HepG2 (cell line): Measurements from ENCODE around the gene SCP2D1. TPM values are rescaled to one million over a fixed set of nuclear protein-coding genes. Genes with fewer than 3 reads are reported as not detected.

Source experiments
- ADNP ChIP-seq: sonication (generic); formaldehyde crosslinking; IDR thresholded peaks from 2 replicates; pipeline ENCODE4 v1.4.0; 2020; ENCODE audit warnings: missing genetic modification reagents
- AHR ChIP-seq: IDR thresholded peaks from 2 replicates; pipeline ENCODE4 v1.6.1; 2018; ENCODE audit warnings: missing genetic modification reagents, missing compliant biosample characterization
- CC2D1A ChIP-seq: sonication (generic); formaldehyde crosslinking; IDR thresholded peaks from 2 replicates; pipeline ENCODE4 v1.8.1; 2023; ENCODE audit warnings: mild to moderate bottlenecking, missing genetic modification reagents
- DNMT1 ChIP-seq: sonication (generic); formaldehyde crosslinking; IDR thresholded peaks from 2 replicates; pipeline ENCODE4 v1.5.1; 2020; ENCODE audit warnings: mild to moderate bottlenecking, missing genetic modification reagents
- ETV5 ChIP-seq: IDR thresholded peaks from 2 replicates; pipeline ENCODE4 v1.6.1; 2018; ENCODE audit warnings: missing biosample characterization, missing genetic modification reagents, inconsistent platforms, borderline replicate concordance
- FOSL1 ChIP-seq: sonication (generic); formaldehyde crosslinking; IDR thresholded peaks from 2 replicates; pipeline ENCODE4 v1.9.0; 2021; ENCODE audit warnings: missing genetic modification reagents, borderline replicate concordance
- GLI4 ChIP-seq: sonication (generic); formaldehyde crosslinking; IDR thresholded peaks from 2 replicates; pipeline ENCODE4 v1.5.1; 2020; ENCODE audit warnings: missing genetic modification reagents, mild to moderate bottlenecking, moderate library complexity, borderline replicate concordance
- HBP1 ChIP-seq: IDR thresholded peaks from 2 replicates; pipeline ENCODE4 v1.6.1; 2016; ENCODE audit warnings: low read depth, control low read depth
- KDM1A ChIP-seq: IDR thresholded peaks from 2 replicates; pipeline ENCODE4 v1.6.1; 2016; ENCODE audit warnings: missing compliant biosample characterization
- KDM4B ChIP-seq: sonication (generic); formaldehyde crosslinking; IDR thresholded peaks from 2 replicates; pipeline ENCODE4 v1.4.0; 2020; ENCODE audit warnings: missing genetic modification reagents
- KMT2B ChIP-seq: IDR thresholded peaks from 2 replicates; pipeline ENCODE4 v1.6.1; 2016; ENCODE audit warnings: missing genetic modification reagents, missing compliant biosample characterization
- MTA1 ChIP-seq: sonication (generic); formaldehyde crosslinking; IDR thresholded peaks from 2 replicates; pipeline ENCODE4 v1.4.0; 2020; ENCODE audit warnings: missing genetic modification reagents, mild to moderate bottlenecking, borderline replicate concordance
- MTA3 ChIP-seq: sonication (generic); formaldehyde crosslinking; IDR thresholded peaks from 2 replicates; pipeline ENCODE4 v1.4.0; 2020; ENCODE audit warnings: missing genetic modification reagents
- MTERF4 ChIP-seq: sonication (generic); formaldehyde crosslinking; IDR thresholded peaks from 2 replicates; pipeline ENCODE4 v1.8.0; 2023; ENCODE audit warnings: mild to moderate bottlenecking, missing genetic modification reagents
- NR2C2 ChIP-seq: sonication (generic); formaldehyde crosslinking; IDR thresholded peaks from 2 replicates; pipeline ENCODE4 v1.4.0; 2020; ENCODE audit warnings: missing genetic modification reagents, mild to moderate bottlenecking, moderate library complexity, borderline replicate concordance
- NR2F6 ChIP-seq, 2 experiments: IDR thresholded peaks; 2 replicates each; pipeline ENCODE4 v1.6.1; 2016; ENCODE audit warnings: antibody characterized with exemption in 1 of 2, mild to moderate bottlenecking in 1 of 2
- POLR2AphosphoS5 ChIP-seq: IDR thresholded peaks from 2 replicates; pipeline ENCODE4 v1.6.1; 2012; ENCODE audit warnings: low read depth, low read length
- RELA ChIP-seq: sonication (generic); formaldehyde crosslinking; IDR thresholded peaks from 2 replicates; pipeline ENCODE4 v1.4.0; 2020; ENCODE audit warnings: missing genetic modification reagents
- SKIL ChIP-seq: sonication (generic); formaldehyde crosslinking; IDR thresholded peaks from 2 replicates; pipeline ENCODE4 v1.8.0; 2022; ENCODE audit warnings: missing genetic modification reagents, mild to moderate bottlenecking, moderate library complexity, borderline replicate concordance
- TRIM24 ChIP-seq: sonication (generic); formaldehyde crosslinking; IDR thresholded peaks from 2 replicates; pipeline ENCODE4 v1.8.0; 2022; ENCODE audit warnings: mild to moderate bottlenecking, missing genetic modification reagents
- XBP1 ChIP-seq: sonication (generic); formaldehyde crosslinking; IDR thresholded peaks from 2 replicates; pipeline ENCODE4 v1.5.0; 2020; ENCODE audit warnings: missing genetic modification reagents
- ZBTB7B ChIP-seq: sonication (generic); formaldehyde crosslinking; IDR thresholded peaks from 2 replicates; pipeline ENCODE4 v1.4.0; 2020; ENCODE audit warnings: missing genetic modification reagents
- ZNF414 ChIP-seq: sonication (generic); formaldehyde crosslinking; IDR thresholded peaks from 2 replicates; pipeline ENCODE4 v1.5.0; 2020; ENCODE audit warnings: missing genetic modification reagents
- ZNF432 ChIP-seq: sonication (generic); formaldehyde crosslinking; IDR thresholded peaks from 2 replicates; pipeline ENCODE4 v1.5.0; 2020; ENCODE audit warnings: missing genetic modification reagents, mild to moderate bottlenecking, borderline replicate concordance
- ZNF7 ChIP-seq: IDR thresholded peaks from 2 replicates; pipeline ENCODE4 v1.6.1; 2016; ENCODE audit warnings: missing biosample characterization, missing genetic modification reagents
- ZNF747 ChIP-seq: sonication (generic); formaldehyde crosslinking; IDR thresholded peaks from 2 replicates; pipeline ENCODE4 v1.8.1; 2023; ENCODE audit warnings: missing genetic modification reagents, mild to moderate bottlenecking, borderline replicate concordance
- polyA plus RNA-seq, 8 experiments: library from polyadenylated mRNA; depleted of rRNA in 3 of 8; stranded (reverse) in 7 of 8; unstranded in 1 of 8; fragments of >200 nt; fragmentation: Illumina TruSeq in 4 of 8; extraction: Trizol in 4 of 8; gene quantifications; 2 replicates each; pipeline versions ENCODE4 v1.2.1 to v1.2.3, GENCODE V29; 2011 to 2016; ENCODE audit warnings: low read depth in 4 of 8, missing spikeins in 1 of 8, mixed read lengths in 1 of 8; ENCODE audit not compliant: insufficient read depth in 1 of 8
- total RNA-seq, 5 experiments: library from RNA; depleted of rRNA; stranded (reverse); fragments of >200 nt; fragmentation: Illumina TruSeq; extraction: Trizol; gene quantifications; 2 replicates each; pipeline ENCODE4 v1.2.3, GENCODE V29; 2016; ENCODE audit warnings: low read depth in 1 of 5

Gene SCP2D1
- total and polyA plus RNA-seq, 2 of the 13 experiments (the other 11 are each of a cell fraction or from before 2014, with no cell fraction given), result not detected

- TF ChIP-seq SKIL (CRISPR knock-in tag), result no peak
- TF ChIP-seq NR2F6 (IDR thresholded peaks at IDR 0.05), result peak; percentile 26; the same call in 1 of the 2 replicates
- peak; percentile 44; the same call in 1 of the 2 replicates for TF ChIP-seq NR2F6 (CRISPR knock-in tag; IDR thresholded peaks at IDR 0.05)
- peak; percentile 77; the same call in 1 of the 2 replicates for TF ChIP-seq ZNF414 (CRISPR knock-in tag)
- peak; percentile 59; the same call in 1 of the 2 replicates for TF ChIP-seq ZBTB7B (CRISPR knock-in tag)
- TF ChIP-seq KMT2B (CRISPR knock-in tag), result peak; percentile 91
- no peak; the same call in 1 of the 2 replicates for TF ChIP-seq FOSL1
- TF ChIP-seq ZNF747, result peak; percentile 84; the same call in 1 of the 2 replicates
- no peak for TF ChIP-seq TRIM24 (CRISPR knock-in tag)
- peak; percentile 96 for TF ChIP-seq POLR2AphosphoS5
- no peak; the same call in 1 of the 2 replicates for TF ChIP-seq DNMT1 (CRISPR knock-in tag)
- TF ChIP-seq KDM1A (CRISPR knock-in tag), result no peak
- TF ChIP-seq RELA (CRISPR knock-in tag), result no peak
- TF ChIP-seq MTA3 (CRISPR knock-in tag), result no peak
- no peak for TF ChIP-seq ZNF7 (CRISPR knock-in tag)
- no peak for TF ChIP-seq GLI4 (CRISPR knock-in tag)
- peak; percentile 88; the same call in 1 of the 2 replicates for TF ChIP-seq AHR
- no peak for TF ChIP-seq CC2D1A (CRISPR knock-in tag)
- TF ChIP-seq MTA1 (CRISPR knock-in tag), result peak; percentile 62; the same call in 1 of the 2 replicates
- TF ChIP-seq HBP1 (CRISPR knock-in tag), result peak; percentile 67; the same call in 1 of the 2 replicates
- TF ChIP-seq NR2C2, result peak; percentile 99
- TF ChIP-seq ETV5 (CRISPR knock-in tag), result peak; percentile 82
- TF ChIP-seq XBP1 (CRISPR knock-in tag), result peak; percentile 82; the same call in 1 of the 2 replicates
- peak; percentile 85 for TF ChIP-seq KDM4B (CRISPR knock-in tag)
- TF ChIP-seq ZNF432 (CRISPR knock-in tag), result no peak
- TF ChIP-seq ADNP (CRISPR knock-in tag), result no peak
- TF ChIP-seq MTERF4, result no peak
Observed at GRCh38 chr20:18793625-18794427, 19.8 kb upstream of the SCP2D1 start (continued).
